Measurements from ENCODE around the gene TAF1C. TPM values are rescaled to one million over a fixed set of nuclear protein-coding genes. Genes with fewer than 3 reads are reported as not detected.

The TAF1C gene
- total and polyA plus RNA-seq, 2 of the 4 experiments (the other 2 are of a cell fraction), result 7.3 to 35.5 TPM

GRCh38 chr16:84137287-84137686 is 49.6 kb downstream of the TAF1C start:
- peaks cover 25 to 63% of the 10 kb centered on the region in 2 experiments for H3K79me1 ChIP-seq (ENCODE audit: low read depth in 1 of 2, low read length in 2 of 2)
- POLR2A ChIA-PET (ENCODE audit: unreplicated experiment), result no interaction called here
- no peak overlapping the region; the same call in 1 of the 2 replicates for H2AK5ac ChIP-seq (ENCODE audit: low read depth, low read length)
- no peak overlapping the region for H2BK20ac ChIP-seq (ENCODE audit: low read depth, low read length)
- intact Hi-C loops (cut with micrococcal nuclease), result no loop called here
- no peak for ATAC-seq (ENCODE audit: low read depth)
- dilution Hi-C loops (cut with HindIII; ENCODE audit: low sequenced_read_pairs, unreplicated experiment), result no loop called here
- no peak overlapping the region for H3K27ac ChIP-seq (ENCODE audit: insufficient read depth, low read length)
- H4K20me1 ChIP-seq (ENCODE audit: insufficient read depth, low read length), result peaks cover 21% of the 10 kb centered on the region; the same call in 1 of the 2 replicates
- H3K18ac ChIP-seq (ENCODE audit: low read depth, low read length), result no peak overlapping the region
- no peaks in the 10 kb centered on the region for H3K36me3 ChIP-seq (ENCODE audit: control insufficient read depth, insufficient read depth, low read length)
- no peak overlapping the region for H3K14ac ChIP-seq (replicated peaks; ENCODE audit: low read depth, low read length)
- no peak overlapping the region for H3K4me2 ChIP-seq (ENCODE audit: low read depth, low read length)
- H4K5ac ChIP-seq (ENCODE audit: low read depth, low read length), result no peak overlapping the region
- no peak for DNase-seq
- BruUV-seq (replicated peaks), result no TSS peak
- H4K91ac ChIP-seq (ENCODE audit: insufficient read depth, low read depth, low read length), result no peak overlapping the region
- no peak overlapping the region for H2BK120ac ChIP-seq (ENCODE audit: low read depth, low read length)
- no peak overlapping the region for H4K8ac ChIP-seq (ENCODE audit: low read depth in 2 of 2, low read length in 2 of 2)
- H2BK5ac ChIP-seq (ENCODE audit: low read depth, low read length, poor library complexity, severe bottlenecking), result no peak overlapping the region
- H3K56ac ChIP-seq (ENCODE audit: extremely low read depth, insufficient read depth, low read length), result no peak overlapping the region
- H2BK15ac ChIP-seq (ENCODE audit: low read depth, low read length), result no peak overlapping the region
- H3K9ac ChIP-seq (ENCODE audit: low read depth, low read length), result no peak overlapping the region
- H2AK9ac ChIP-seq (replicated peaks; ENCODE audit: low read depth, low read length, poor library complexity), result no peak overlapping the region
- no peak overlapping the region for H3K4me3 ChIP-seq (ENCODE audit: insufficient read depth, low read depth, low read length)
- peaks cover 20% of the 10 kb centered on the region for H3K9me1 ChIP-seq (ENCODE audit: insufficient read depth, low read length)
- peaks cover 25% of the 10 kb centered on the region for H3K4me1 ChIP-seq (ENCODE audit: control insufficient read depth, insufficient read depth, low read length)
- no peak overlapping the region for H3K4ac ChIP-seq (ENCODE audit: low read depth, low read length)
- H3K27me3 ChIP-seq (ENCODE audit: control insufficient read depth, insufficient read depth, low read length), result no peaks in the 10 kb centered on the region
- in situ Hi-C loops (cut with MboI; ENCODE audit: low sequenced_read_pairs), result no loop called here
- 90% methylated on average over 5 of the region's 8 CpGs; no CpG with 5 or more reads in 1 of the 2 experiments for WGBS, 2 experiments (ENCODE audit: extremely low coverage in 2 of 2, insufficient read length in 1 of 2)
- H3K23ac ChIP-seq (ENCODE audit: low read depth, low read length), result no peak overlapping the region
- H3K9me3 ChIP-seq (ENCODE audit: control insufficient read depth, insufficient read depth, low read length), result no peaks in the 10 kb centered on the region
- no peak overlapping the region for H2AFZ ChIP-seq (replicated peaks; ENCODE audit: low read length, poor library complexity)
- TF ChIP-seq MAZ (IDR thresholded peaks at IDR 0.05; ENCODE audit: borderline replicate concordance, low read depth, low read length), result no peak
- no peak for TF ChIP-seq USF2 (IDR thresholded peaks at IDR 0.05; ENCODE audit: low read depth, low read length)
- TF ChIP-seq POLR2A (IDR thresholded peaks at IDR 0.05; ENCODE audit: low read depth, low read length), result no peak
- no peak for TF ChIP-seq CHD1 (IDR thresholded peaks at IDR 0.05; ENCODE audit: low read depth, low read length)
- no peak for TF ChIP-seq BHLHE40 (IDR thresholded peaks at IDR 0.05; ENCODE audit: low read depth, low read length)
- TF ChIP-seq FOS (IDR thresholded peaks at IDR 0.05; ENCODE audit: low read depth, low read length), result no peak
- no peak for TF ChIP-seq RFX5 (IDR thresholded peaks at IDR 0.05; ENCODE audit: low read depth, low read length)
- TF ChIP-seq CTCF (conservative IDR thresholded peaks at IDR 0.05; ENCODE audit: low read depth, low read length), result no peak
- no peak for TF ChIP-seq RAD21 (IDR thresholded peaks at IDR 0.05; ENCODE audit: low read length)
- no peak for TF ChIP-seq CEBPB (IDR thresholded peaks at IDR 0.05; ENCODE audit: low read depth, low read length)
- CTCF ChIA-PET, result interaction anchor here (0.9 kb wide), 1 partner anchor 58 kb away, joined by 3 read pairs; no protein-coding TSS in a partner anchor
